Subcutaneous adipose tissue (tissue), 4 donors: ENCODE results near the gene IRAK2. TPM values are rescaled to one million over a fixed set of nuclear protein-coding genes. Genes with fewer than 3 reads are reported as not detected.

Source experiments
- CTCF ChIP-seq: fragments of 450-650 bp; IDR thresholded peaks from one replicate; pipeline ENCODE4 v1.5.1; 2016; ENCODE audit warnings: low read depth, mild to moderate bottlenecking, control low read depth, antibody characterized with exemption, moderate library complexity
- total RNA-seq, 4 donors: library from RNA; depleted of rRNA; stranded (reverse); fragments of >200 nt; gene quantifications; one replicate each; pipeline ENCODE4 v1.1.0, GENCODE V29; 2016

IRAK2 gene
- total RNA-seq, 4 donors from 2014 or later: 6.8 to 20.5 (median 13.7) TPM

- no peak for TF ChIP-seq CTCF
Observed at GRCh38 chr3:10286596-10287295, 122.0 kb downstream of the IRAK2 start.

DNA sequence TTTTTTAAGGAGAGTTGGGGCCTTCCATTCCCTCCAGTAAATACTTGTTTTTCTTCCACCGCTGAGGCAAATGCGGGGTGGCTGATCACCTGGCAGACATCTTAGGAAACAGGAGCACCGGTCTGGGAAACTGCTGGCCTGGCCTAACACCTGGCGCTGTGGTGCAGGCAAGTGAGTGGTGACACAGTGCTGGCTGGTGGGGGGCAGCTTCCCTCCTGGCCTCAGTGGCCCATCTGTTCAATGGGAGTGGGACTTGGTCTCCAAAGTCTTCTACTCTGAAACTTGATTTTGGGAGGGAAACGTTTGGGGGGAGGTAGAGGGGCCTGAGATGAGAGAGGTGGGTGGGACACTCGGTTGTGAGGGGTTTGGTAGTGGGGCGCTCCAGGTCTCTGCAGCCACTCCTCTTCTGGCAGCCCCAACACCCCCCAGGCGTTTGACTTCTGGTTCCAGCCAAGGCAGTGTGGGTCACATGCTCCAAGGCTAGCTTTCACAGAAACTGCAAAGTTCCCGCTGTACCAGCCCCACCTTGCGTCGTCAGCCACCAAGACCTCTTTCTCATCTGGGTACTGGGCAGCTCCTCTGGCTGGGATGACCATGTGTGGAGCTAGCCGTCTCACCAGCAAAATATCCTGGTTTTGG, 123.3 kb downstream of the IRAK2 start:
- no peak for TF ChIP-seq CTCF

DNA sequence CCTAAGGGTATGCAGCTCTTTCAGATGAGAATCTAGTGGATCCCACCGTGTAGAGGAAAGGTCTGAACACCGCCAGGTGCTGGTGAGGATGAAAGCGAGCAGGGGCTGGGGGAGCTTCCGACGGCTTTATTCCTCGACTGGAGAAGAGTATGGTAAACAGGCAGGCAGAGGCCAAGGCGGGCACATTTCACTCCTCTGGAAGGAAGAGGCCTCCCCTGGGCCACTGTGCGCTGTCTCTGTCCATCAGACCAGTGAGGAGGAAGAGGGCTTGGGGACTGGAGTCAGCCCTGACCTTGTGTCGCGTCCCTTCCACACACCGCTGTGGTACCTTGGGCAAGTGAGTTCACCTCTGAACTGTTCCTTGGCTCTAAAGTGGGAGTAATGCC, 123.8 kb downstream of the IRAK2 start:
- TF ChIP-seq CTCF: no peak

GRCh38 chr3:10289077-10289476, 124.4 kb downstream of the IRAK2 start:
- no peak for TF ChIP-seq CTCF

DNA sequence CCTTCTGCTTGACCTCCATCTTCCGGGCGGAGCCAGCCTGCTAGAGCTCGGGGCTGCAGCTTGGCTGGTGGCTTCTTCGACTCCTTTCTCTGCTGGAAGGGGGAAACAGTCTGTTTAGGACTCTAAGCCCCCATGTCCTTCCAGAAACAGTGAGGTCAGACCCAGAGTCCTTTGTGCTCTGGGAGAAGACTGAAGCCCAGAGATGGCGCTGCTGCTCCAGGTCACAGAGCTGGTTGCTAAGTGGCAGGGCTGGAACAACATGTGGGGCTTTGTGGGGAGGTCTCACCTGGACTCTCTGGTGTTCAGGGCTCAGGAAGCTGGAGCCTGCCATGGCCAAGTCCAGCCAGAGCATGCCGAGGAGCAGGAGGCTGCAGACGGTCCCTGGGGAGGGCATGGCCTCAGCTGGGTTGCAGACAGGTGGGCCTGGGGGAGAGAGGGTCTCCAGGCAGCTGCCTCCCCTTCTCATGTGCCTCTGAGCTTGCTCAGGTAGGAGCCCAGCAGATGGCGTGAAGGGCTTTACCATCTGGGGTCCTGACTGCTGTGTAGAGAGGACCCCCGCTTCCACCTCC, 125.2 kb downstream of the IRAK2 start:
- no peak for TF ChIP-seq CTCF

- TF ChIP-seq CTCF: no peak
Observed at GRCh38 chr3:10290481-10291176, 125.9 kb downstream of the IRAK2 start.

- no peak for TF ChIP-seq CTCF
Observed at GRCh38 chr3:10291641-10292040, 126.9 kb downstream of the IRAK2 start.
